ENCODE measurements around the gene CYLD. TPM values are rescaled to one million over a fixed set of nuclear protein-coding genes. Genes with fewer than 3 reads are reported as not detected.

Gene CYLD
- total RNA-seq, 1 donor from 2014 or later, result 30.7 TPM

DNA sequence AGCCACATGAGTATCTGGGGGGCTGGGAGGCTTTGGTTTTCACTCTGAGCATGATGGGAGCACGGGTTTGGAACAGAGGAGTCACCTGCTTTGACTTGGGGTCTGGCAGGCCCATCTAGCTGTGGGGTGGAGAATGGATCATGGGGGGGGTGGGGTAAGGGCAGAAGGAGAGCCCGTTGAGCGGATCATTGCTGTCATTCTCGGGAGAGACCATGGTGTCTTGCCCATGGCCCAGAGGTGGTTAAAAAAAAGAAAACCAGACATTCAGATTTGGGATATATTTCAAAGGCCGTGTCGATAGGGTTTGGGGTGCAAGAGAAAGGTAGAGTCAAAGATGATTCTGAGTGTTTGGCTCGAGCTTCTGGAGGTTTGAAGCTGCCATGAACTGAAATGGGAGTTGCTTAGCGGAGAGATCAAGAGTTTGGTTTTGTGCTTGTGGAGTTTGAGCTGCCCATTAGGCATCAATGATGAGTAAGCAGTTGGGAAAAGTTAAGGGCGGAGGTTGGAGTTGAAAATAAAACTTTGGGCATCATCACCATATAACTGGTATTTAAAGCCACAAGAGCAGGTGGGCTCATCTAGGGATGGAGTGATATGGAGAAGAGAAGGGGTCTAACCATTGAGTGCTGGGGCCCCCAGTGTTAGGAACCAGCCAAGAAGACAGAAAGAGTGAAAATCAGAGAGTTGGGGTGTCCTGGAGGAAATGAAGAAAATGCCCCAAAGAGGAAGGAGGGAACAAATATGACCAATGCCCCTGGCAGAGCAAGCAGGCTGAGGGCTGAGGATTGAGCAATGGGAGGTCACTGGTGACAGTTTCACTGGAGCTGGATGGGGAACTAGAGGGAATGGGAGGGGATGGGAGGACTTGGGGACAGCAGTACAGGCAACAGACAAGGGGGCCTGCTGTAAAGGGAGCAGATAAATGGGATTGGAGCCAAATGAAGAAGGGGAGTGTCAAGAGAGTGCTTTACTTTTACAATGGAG is 46.6 kb upstream of the CYLD start:
- Mint-ChIP-seq H3K27me3 (ENCODE audit: unreplicated experiment) (peaks cover 22% of the 10 kb centered on the region), H3K36me3 (ENCODE audit: low read depth, unreplicated experiment) (peaks cover 15% of the 10 kb centered on the region), H3K4me1 (ENCODE audit: unreplicated experiment) (peaks cover 17% of the 10 kb centered on the region), H3K27ac (ENCODE audit: unreplicated experiment) (no peak overlapping the region), H3K9me3 (ENCODE audit: unreplicated experiment) (no peaks in the 10 kb centered on the region), H3K4me3 (ENCODE audit: unreplicated experiment) (peak overlapping the region; percentile 13)
- TF ChIP-seq, protein P1, sequence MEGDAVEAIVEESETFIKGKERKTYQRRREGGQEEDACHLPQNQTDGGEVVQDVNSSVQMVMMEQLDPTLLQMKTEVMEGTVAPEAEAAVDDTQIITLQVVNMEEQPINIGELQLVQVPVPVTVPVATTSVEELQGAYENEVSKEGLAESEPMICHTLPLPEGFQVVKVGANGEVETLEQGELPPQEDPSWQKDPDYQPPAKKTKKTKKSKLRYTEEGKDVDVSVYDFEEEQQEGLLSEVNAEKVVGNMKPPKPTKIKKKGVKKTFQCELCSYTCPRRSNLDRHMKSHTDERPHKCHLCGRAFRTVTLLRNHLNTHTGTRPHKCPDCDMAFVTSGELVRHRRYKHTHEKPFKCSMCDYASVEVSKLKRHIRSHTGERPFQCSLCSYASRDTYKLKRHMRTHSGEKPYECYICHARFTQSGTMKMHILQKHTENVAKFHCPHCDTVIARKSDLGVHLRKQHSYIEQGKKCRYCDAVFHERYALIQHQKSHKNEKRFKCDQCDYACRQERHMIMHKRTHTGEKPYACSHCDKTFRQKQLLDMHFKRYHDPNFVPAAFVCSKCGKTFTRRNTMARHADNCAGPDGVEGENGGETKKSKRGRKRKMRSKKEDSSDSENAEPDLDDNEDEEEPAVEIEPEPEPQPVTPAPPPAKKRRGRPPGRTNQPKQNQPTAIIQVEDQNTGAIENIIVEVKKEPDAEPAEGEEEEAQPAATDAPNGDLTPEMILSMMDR (IDR thresholded peaks at IDR 0.05; ENCODE audit: unreplicated experiment), result no peak
- DNase-seq (ENCODE audit: low spot score), result no peak

DNA sequence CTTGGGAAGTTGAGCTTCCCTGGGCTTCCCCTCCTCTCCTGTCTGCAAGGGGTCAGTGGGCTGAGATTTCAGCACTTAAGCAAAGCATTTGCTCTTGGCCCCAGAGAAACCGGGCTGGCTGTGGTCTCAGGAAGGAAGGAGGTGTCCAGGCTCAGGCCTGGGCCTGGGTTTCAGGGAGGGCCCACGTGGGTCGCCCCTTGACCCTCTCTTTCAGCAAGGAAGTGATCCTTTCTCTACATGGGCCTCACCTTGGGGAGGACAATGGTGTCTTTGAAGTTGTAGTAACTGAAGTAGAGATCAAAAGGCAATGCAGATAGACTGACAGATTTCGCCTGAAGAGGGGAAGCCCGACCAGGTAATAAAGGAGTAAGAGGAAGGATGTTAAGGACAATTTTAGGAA is 45.8 kb upstream of the CYLD start:
- DNase-seq (ENCODE audit: low spot score), result no peak
- H3K4me1 Mint-ChIP-seq (ENCODE audit: unreplicated experiment), result peaks cover 17% of the 10 kb centered on the region
- H3K27ac Mint-ChIP-seq (ENCODE audit: unreplicated experiment), result no peak overlapping the region
- TF ChIP-seq, protein P1 (IDR thresholded peaks at IDR 0.05; ENCODE audit: unreplicated experiment), result no peak
- H3K9me3 Mint-ChIP-seq (ENCODE audit: unreplicated experiment), result no peaks in the 10 kb centered on the region
- H3K27me3 Mint-ChIP-seq (ENCODE audit: unreplicated experiment), result peaks cover 20% of the 10 kb centered on the region
- H3K36me3 Mint-ChIP-seq (ENCODE audit: low read depth, unreplicated experiment), result peaks cover 15% of the 10 kb centered on the region
- H3K4me3 Mint-ChIP-seq (ENCODE audit: unreplicated experiment), result no peak overlapping the region

DNA sequence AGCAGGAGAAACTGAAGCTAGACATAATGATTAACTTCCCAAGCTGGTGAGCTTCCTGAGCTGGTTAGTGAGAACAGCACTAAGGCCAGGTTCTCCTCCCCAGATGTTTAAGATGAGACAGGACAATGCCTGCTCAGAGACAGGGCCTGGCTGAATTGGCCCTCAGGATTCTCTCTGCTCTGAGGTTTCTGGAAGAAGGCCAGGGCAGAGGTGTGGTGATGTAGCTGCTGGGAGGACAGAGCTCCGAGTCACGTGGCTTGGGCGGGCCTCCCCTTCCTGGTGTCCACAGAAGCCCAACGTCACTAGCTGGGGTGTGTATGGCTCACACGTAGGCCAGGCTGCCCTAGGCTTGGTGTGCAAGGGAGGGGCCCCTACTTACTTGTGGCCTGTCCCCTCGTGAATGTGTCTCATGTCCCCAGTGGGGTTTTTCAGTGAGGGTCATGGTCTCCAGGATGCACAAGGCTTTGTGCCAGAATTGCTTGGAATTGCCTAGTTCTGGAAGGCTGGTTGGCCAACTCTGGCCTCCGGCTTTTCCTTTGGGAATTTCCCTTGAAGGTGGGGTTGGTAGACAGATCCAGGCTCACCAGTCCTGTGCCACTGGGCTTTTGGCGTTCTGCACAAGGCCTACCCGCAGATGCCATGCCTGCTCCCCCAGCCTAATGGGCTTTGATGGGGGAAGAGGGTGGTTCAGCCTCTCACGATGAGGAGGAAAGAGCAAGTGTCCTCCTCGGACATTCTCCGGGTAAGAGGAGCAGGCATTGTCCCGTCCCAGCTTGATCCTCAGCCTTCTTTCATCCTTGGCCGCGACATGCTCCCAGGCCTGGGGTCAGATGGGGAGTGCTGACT is 45.1 kb upstream of the CYLD start:
- Mint-ChIP-seq H3K4me1 (ENCODE audit: unreplicated experiment) (peaks cover 17% of the 10 kb centered on the region), H3K4me3 (ENCODE audit: unreplicated experiment) (no peak overlapping the region), H3K27ac (ENCODE audit: unreplicated experiment) (no peak overlapping the region)

DNA sequence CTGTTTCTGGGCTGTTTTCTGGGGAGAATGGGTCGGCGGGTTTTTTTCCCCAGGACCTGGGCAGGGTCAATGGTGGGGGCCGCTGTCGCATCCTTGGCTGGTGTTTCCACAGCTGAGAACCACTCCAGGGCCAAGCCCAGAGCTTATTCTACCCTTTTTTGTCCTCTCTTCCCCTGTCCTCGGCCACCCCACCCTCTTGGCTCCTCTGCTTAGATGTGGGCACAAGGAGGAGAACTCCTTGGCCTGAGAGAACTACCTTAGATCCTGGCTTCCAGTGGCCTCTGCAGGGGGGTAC is 44.5 kb upstream of the CYLD start:
- TF ChIP-seq, protein P1 (IDR thresholded peaks at IDR 0.05; ENCODE audit: unreplicated experiment), result no peak
- Mint-ChIP-seq H3K36me3 (ENCODE audit: low read depth, unreplicated experiment) (peaks cover 12% of the 10 kb centered on the region), H3K9me3 (ENCODE audit: unreplicated experiment) (no peaks in the 10 kb centered on the region), H3K27me3 (ENCODE audit: unreplicated experiment) (peaks cover 18% of the 10 kb centered on the region), H3K27ac (ENCODE audit: unreplicated experiment) (no peak overlapping the region), H3K4me1 (ENCODE audit: unreplicated experiment) (peaks cover 17% of the 10 kb centered on the region), H3K4me3 (ENCODE audit: unreplicated experiment) (no peak overlapping the region)
- no peak for DNase-seq (ENCODE audit: low spot score)

More for the DNA sequence above, 45.1 kb upstream of the CYLD start:
- TF ChIP-seq, protein P1 (IDR thresholded peaks at IDR 0.05; ENCODE audit: unreplicated experiment), result no peak
- H3K36me3 Mint-ChIP-seq (ENCODE audit: low read depth, unreplicated experiment), result peaks cover 15% of the 10 kb centered on the region
- no peaks in the 10 kb centered on the region for H3K9me3 Mint-ChIP-seq (ENCODE audit: unreplicated experiment)
- H3K27me3 Mint-ChIP-seq (ENCODE audit: unreplicated experiment), result peaks cover 20% of the 10 kb centered on the region
- no peak for DNase-seq (ENCODE audit: low spot score)
